Epidermal melanocyte (primary cell): ENCODE results near the gene RFESD.

Source experiments
- DNase-seq: peaks from one replicate; pipeline ENCODE4 v3.0.0; 2011; ENCODE audit warnings: low spot score; ENCODE audit not compliant: insufficient read length

The RFESD gene

GRCh38 chr5:95707055-95707454 lies 60.5 kb downstream of the RFESD start:
- no peak for DNase-seq
